Measurements from ENCODE around the gene VWA1.
A peak's percentile ranks its signal among the peaks of the same experiment; 100 is the strongest.

Gene VWA1

GRCh38 chr1:1419813-1420653 is 15.5 kb upstream of the VWA1 start:
- peak; percentile 62 for TF ChIP-seq CTCF (conservative IDR thresholded peaks at IDR 0.05)
- peak overlapping the region; percentile 83 for H3K27ac ChIP-seq

GRCh38 chr1:1420654-1421141 is 14.8 kb upstream of the VWA1 start:
- TF ChIP-seq CTCF (conservative IDR thresholded peaks at IDR 0.05), result no peak
- peak overlapping the region; percentile 83; the same call in 1 of the 2 replicates for H3K27ac ChIP-seq

- peak within 1 kb of the TSS; percentile 83 for H3K27ac ChIP-seq
- no peak for TF ChIP-seq CTCF (conservative IDR thresholded peaks at IDR 0.05)
These were observed 14.2 kb upstream of the VWA1 start, which contains the start of gene ANKRD65 for GRCh38 chr1:1421147-1421906. ANKRD65 (minus strand) TSS chr1:1421276; CDS start chr1:1421005, 271 bp downstream.

- TF ChIP-seq CTCF (conservative IDR thresholded peaks at IDR 0.05), result no peak
- no peak overlapping the region for H3K27ac ChIP-seq
These were observed 13.5 kb upstream of the VWA1 start for GRCh38 chr1:1421907-1422464.

GRCh38 chr1:1422465-1423244 is 12.8 kb upstream of the VWA1 start:
- no peak overlapping the region for H3K27ac ChIP-seq
- TF ChIP-seq CTCF (conservative IDR thresholded peaks at IDR 0.05), result no peak

GRCh38 chr1:1423245-1423597 is 12.3 kb upstream of the VWA1 start:
- H3K27ac ChIP-seq, result no peak overlapping the region
- TF ChIP-seq CTCF (conservative IDR thresholded peaks at IDR 0.05), result no peak

Measured in VCaP (cell line).